Endothelial cell of umbilical vein (primary cell): Measurements from ENCODE around the gene SCAPER. TPM values are rescaled to one million over a fixed set of nuclear protein-coding genes. Genes with fewer than 3 reads are reported as not detected.

ENCODE experiments used
- BruUV-seq: library from RNA; stranded (reverse); fragments of 400-500 nt; replicated peaks from 2 replicates; lab custom pipeline; 2021; lab: Mats Ljungman, UMichigan
- CTCF ChIA-PET: fragments of 300-600, 350-600 bp; sonication (Branson Sonifier 250); formaldehyde crosslinking; loops from one replicate; lab custom pipeline; 2021; ENCODE audit warnings: antibody characterized with exemption, inconsistent platforms; lab: Charles Lee
- POLR2A ChIA-PET: fragments of 300-600, 350-600 bp; sonication (Branson Sonifier 250); formaldehyde crosslinking; loops from one replicate; lab custom pipeline; 2021; ENCODE audit warnings: antibody characterized with exemption, inconsistent platforms; lab: Charles Lee
- DNase-seq: peaks from one replicate; pipeline ENCODE4 v3.0.0-alpha.2; 2011; ENCODE audit warnings: low read depth, low spot score
- FAIRE-seq: peaks from 2 replicates; lab custom pipeline; 2011; peaks lifted over from hg19 to GRCh38; lab: Jason Lieb, UNC
- H2AFZ ChIP-seq: 2 replicates; pipeline ENCODE4 v1.6.0; 2012; ENCODE audit warnings: low read depth, low read length, control low read depth, inconsistent platforms
- H3K27ac ChIP-seq: 2 replicates; pipeline ENCODE4 v1.5.1; 2011; ENCODE audit warnings: low read depth, mild to moderate bottlenecking, control low read depth, low read length, moderate library complexity; ENCODE audit not compliant: insufficient read depth
- H3K27me3 ChIP-seq, 2 experiments: 2 replicates each; pipeline versions ENCODE4 v1.6.0 to v1.6.1; 2011; ENCODE audit warnings: low read length in 2 of 2, mixed read lengths in 1 of 2; ENCODE audit not compliant: control insufficient read depth in 2 of 2, insufficient read depth in 2 of 2
- H3K36me3 ChIP-seq, 2 experiments: 2 replicates in 1 of 2; 3 replicates in 1 of 2; pipeline ENCODE4 v1.5.1; 2011; ENCODE audit warnings: low read length in 2 of 2, mild to moderate bottlenecking in 1 of 2, moderate library complexity in 1 of 2; ENCODE audit not compliant: control insufficient read depth in 2 of 2, insufficient read depth in 2 of 2; ENCODE audit errors: extremely low read depth in 1 of 2
- H3K4me1 ChIP-seq: 3 replicates; pipeline ENCODE4 v1.5.1; 2011; ENCODE audit warnings: mild to moderate bottlenecking, low read length; ENCODE audit not compliant: control insufficient read depth, insufficient read depth; ENCODE audit errors: extremely low read depth
- H3K4me2 ChIP-seq: 2 replicates; pipeline ENCODE4 v1.6.1; 2011; ENCODE audit warnings: low read length, control low read depth, mixed read lengths; ENCODE audit not compliant: insufficient read depth
- H3K4me3 ChIP-seq, 3 experiments: fragments of 200-600 bp in 1 of 3; sonication (generic), shearing (Covaris generic) in 1 of 3; replicated peaks in 1 of 3; 2 replicates each; pipeline ENCODE4 v1.5.1; 2011 to 2016; ENCODE audit warnings: control low read depth in 3 of 3, low read length in 3 of 3, mild to moderate bottlenecking in 2 of 3, inconsistent platforms in 1 of 3, low read depth in 1 of 3, moderate library complexity in 1 of 3; ENCODE audit not compliant: insufficient read depth in 1 of 3
- H3K79me2 ChIP-seq: 2 replicates; pipeline ENCODE4 v1.6.0; 2012; ENCODE audit warnings: low read length, inconsistent platforms; ENCODE audit not compliant: control insufficient read depth, insufficient read depth
- H3K9ac ChIP-seq: replicated peaks from 2 replicates; pipeline ENCODE3; 2011; ENCODE audit warnings: low read length, control low read depth; ENCODE audit not compliant: insufficient read depth; ENCODE audit errors: extremely low read depth
- H3K9me1 ChIP-seq: replicated peaks from 3 replicates; pipeline ENCODE4 v1.6.0; 2011; ENCODE audit warnings: mild to moderate bottlenecking, low read length; ENCODE audit not compliant: control insufficient read depth, insufficient read depth; ENCODE audit errors: extremely low read depth
- H3K9me3 ChIP-seq: replicated peaks from 2 replicates; pipeline ENCODE4 v1.5.1; 2012; ENCODE audit warnings: low read length, inconsistent platforms; ENCODE audit not compliant: control insufficient read depth, insufficient read depth
- H4K20me1 ChIP-seq: replicated peaks from 2 replicates; pipeline ENCODE3; 2011; ENCODE audit warnings: mild to moderate bottlenecking, low read length; ENCODE audit not compliant: control insufficient read depth, insufficient read depth; ENCODE audit errors: extremely low read depth
- CTCF ChIP-seq, 2 donors: IDR thresholded peaks; 1 replicate in 1 of 2; 2 replicates in 1 of 2; pipeline ENCODE4 v1.5.1; 2011; ENCODE audit warnings: low read length in 2 of 2, mild to moderate bottlenecking in 2 of 2, moderate library complexity in 2 of 2, control low read depth in 1 of 2, inconsistent platforms in 1 of 2, low read depth in 1 of 2; ENCODE audit not compliant: insufficient read depth in 1 of 2; ENCODE audit errors: extremely low read depth in 1 of 2
- EZH2 ChIP-seq: IDR thresholded peaks from 2 replicates; pipeline ENCODE4 v1.6.1; 2012; ENCODE audit warnings: borderline replicate concordance, low read depth, mild to moderate bottlenecking, moderate library complexity, low read length, inconsistent platforms; ENCODE audit not compliant: severe bottlenecking
- FOS ChIP-seq: IDR thresholded peaks from 2 replicates; pipeline ENCODE4 v1.6.1; 2011; ENCODE audit warnings: mild to moderate bottlenecking, low read length, moderate library complexity, borderline replicate concordance; ENCODE audit not compliant: insufficient read depth
- GATA2 ChIP-seq: IDR thresholded peaks from 2 replicates; pipeline ENCODE4 v1.7.0; 2011; ENCODE audit warnings: low read depth, mild to moderate bottlenecking, moderate library complexity, mixed read lengths, low read length; ENCODE audit not compliant: insufficient read length, insufficient read depth
- JUN ChIP-seq: IDR thresholded peaks from 2 replicates; pipeline ENCODE4 v1.6.1; 2011; ENCODE audit warnings: borderline replicate concordance, low read depth; ENCODE audit not compliant: insufficient read length, insufficient read depth
- MAX ChIP-seq: IDR thresholded peaks from 2 replicates; pipeline ENCODE4 v1.6.1; 2011; ENCODE audit not compliant: insufficient read depth, insufficient read length
- MYC ChIP-seq: IDR thresholded peaks from one replicate; pipeline ENCODE4 v1.6.1; 2011; ENCODE audit warnings: mild to moderate bottlenecking, low read depth, low read length
- POLR2A ChIP-seq: IDR thresholded peaks from 2 replicates; pipeline ENCODE4 v1.6.1; 2012; ENCODE audit warnings: low read depth, mild to moderate bottlenecking, control low read depth, low read length
- POLR2AphosphoS5 ChIP-seq: IDR thresholded peaks from 2 replicates; pipeline ENCODE4 v1.6.1; 2012; ENCODE audit warnings: low read depth, mild to moderate bottlenecking, control low read depth, low read length, moderate library complexity; ENCODE audit not compliant: insufficient read depth
- dilution Hi-C: fragments of 300-500 bp; cut with MboI; formaldehyde crosslinking; loops from one replicate; pipeline ENCODE4 v1.15.0; 2019; ENCODE audit warnings: low sequenced_read_pairs; ENCODE audit not compliant: extremely low pct_ligation_motif_present
- intact Hi-C: fragments of 100-400 bp; cut with micrococcal nuclease; formaldehyde crosslinking; loops from one replicate; pipeline ENCODE4 v1.10.0; 2022
- polyA plus RNA-seq, 4 experiments: library from polyadenylated mRNA; depleted of rRNA in 3 of 4; stranded (reverse) in 3 of 4; unstranded in 1 of 4; fragments of >200 nt; gene quantifications; 2 replicates each; pipeline versions ENCODE4 v1.2.1 to v1.2.3, GENCODE V29; 2011 to 2012; ENCODE audit warnings: missing spikeins in 1 of 4
- total RNA-seq: library from RNA; stranded (reverse); gene quantifications from 2 replicates; pipeline ENCODE4 v1.2.3, GENCODE V29; 2021

The SCAPER gene
- total and polyA plus RNA-seq, 2 donors (not counting 3 experiments of a cell fraction or from before 2014, with no cell fraction given), result 2.7 to 12.7 TPM

GRCh38 chr15:76353903-76354302 lies 551.2 kb downstream of the SCAPER start:
- POLR2A ChIA-PET, result interaction anchor here (0.7 kb wide), 1 partner anchor 643 kb away, joined by 3 read pairs; no protein-coding TSS in a partner anchor
- no peaks in the 10 kb centered on the region for H3K36me3 ChIP-seq
- no peaks in the 10 kb centered on the region for H4K20me1 ChIP-seq
- intact Hi-C loops, result no loop called here
- no peaks in the 10 kb centered on the region for H3K27me3 ChIP-seq
- H3K9me1 ChIP-seq, result no peaks in the 10 kb centered on the region
- no peak for FAIRE-seq
- no peak for DNase-seq
- no peak overlapping the region for H3K4me2 ChIP-seq
- no peaks in the 10 kb centered on the region for H3K9me3 ChIP-seq
- H3K9ac ChIP-seq, result no peak overlapping the region
- TF ChIP-seq EZH2 (no peak), MYC (no peak), CTCF (IDR thresholded peaks at IDR 0.05; ENCODE audit: extremely low read depth in 1 of 2, insufficient read depth in 1 of 2, low read depth in 1 of 2, low read length in 2 of 2) (no peak), GATA2 (no peak), MAX (no peak), JUN (no peak), POLR2AphosphoS5 (no peak), POLR2A (no peak), FOS (no peak)
- H3K4me1 ChIP-seq, result no peaks in the 10 kb centered on the region
- no peaks in the 10 kb centered on the region for H3K79me2 ChIP-seq
- no peak overlapping the region for H3K27ac ChIP-seq
- no peak overlapping the region for H2AFZ ChIP-seq
- CTCF ChIA-PET, result interaction anchor here (0.9 kb wide), 1 partner anchor 19 kb away, joined by 3 read pairs; no protein-coding TSS in a partner anchor
- no TSS peak for BruUV-seq
- no peak overlapping the region for H3K4me3 ChIP-seq
- dilution Hi-C loops, result no loop called here
